Neural progenitor cell (in vitro differentiated cells): ENCODE data around the gene E2F3. TPM values are rescaled to one million over a fixed set of nuclear protein-coding genes. Genes with fewer than 3 reads are reported as not detected.

Experiments used
- DNase-seq: peaks from one replicate; pipeline ENCODE4 v3.0.0-alpha.2; 2016; ENCODE audit warnings: low spot score
- H2AFZ ChIP-seq: fragments of 200-600 bp; sonication (generic); replicated peaks from 2 replicates; pipeline ENCODE4 v1.6.1; 2016; ENCODE audit warnings: antibody characterized with exemption
- H3F3A ChIP-seq: fragments of 200-600 bp; sonication (generic); 2 replicates; pipeline ENCODE4 v1.6.1; 2016; ENCODE audit warnings: antibody characterized with exemption, low read depth
- H3K27ac ChIP-seq: fragments of 200-600 bp; sonication (generic); 2 replicates; pipeline ENCODE4 v1.5.1; 2016; ENCODE audit warnings: mild to moderate bottlenecking
- H3K27me3 ChIP-seq: fragments of 200-600 bp; sonication (generic); 2 replicates; pipeline ENCODE4 v1.6.1; 2016; ENCODE audit warnings: mild to moderate bottlenecking, moderate library complexity
- H3K36me3 ChIP-seq: fragments of 200-600 bp; sonication (generic); 2 replicates; pipeline ENCODE4 v1.5.1; 2016
- H3K4me1 ChIP-seq: fragments of 200-600 bp; sonication (generic); 2 replicates; pipeline ENCODE4 v1.6.1; 2016; ENCODE audit warnings: mixed run types
- H3K4me2 ChIP-seq: fragments of 200-600 bp; sonication (generic); 2 replicates; pipeline ENCODE4 v1.6.1; 2016
- H3K4me3 ChIP-seq: fragments of 200-600 bp; sonication (generic); 2 replicates; pipeline ENCODE4 v1.5.1; 2016
- H3K79me2 ChIP-seq: fragments of 200-600 bp; sonication (generic); 2 replicates; pipeline ENCODE4 v1.6.1; 2016; ENCODE audit warnings: low read depth
- H3K9ac ChIP-seq: fragments of 200-600 bp; sonication (generic); 2 replicates; pipeline ENCODE4 v1.6.1; 2016
- H3K9me3 ChIP-seq: fragments of 200-600 bp; sonication (generic); 2 replicates; pipeline ENCODE4 v1.5.1; 2016; ENCODE audit warnings: low read depth
- H4K20me1 ChIP-seq: fragments of 200-600 bp; sonication (generic); 2 replicates; pipeline ENCODE4 v1.6.1; 2016; ENCODE audit warnings: low read depth
- H3K27ac Mint-ChIP-seq: 3 replicates; pipeline ENCODE4 v1.8.0; 2021; ENCODE audit warnings: mixed read lengths
- H3K27me3 Mint-ChIP-seq: 2 replicates; pipeline ENCODE4 v1.8.0; 2022; ENCODE audit warnings: low read depth, mild to moderate bottlenecking, inconsistent platforms, moderate library complexity, mixed read lengths; ENCODE audit not compliant: insufficient read depth
- H3K36me3 Mint-ChIP-seq: 3 replicates; pipeline ENCODE4 v1.8.0; 2021; ENCODE audit warnings: mixed read lengths
- H3K4me1 Mint-ChIP-seq: 3 replicates; pipeline ENCODE4 v1.8.0; 2021; ENCODE audit warnings: mixed read lengths
- H3K4me3 Mint-ChIP-seq: 3 replicates; pipeline ENCODE4 v1.8.0; 2021; ENCODE audit warnings: mild to moderate bottlenecking, moderate library complexity, mixed read lengths
- H3K9me3 Mint-ChIP-seq: 3 replicates; pipeline ENCODE4 v1.8.0; 2020; ENCODE audit warnings: mixed read lengths
- CTCF ChIP-seq: fragments of 200-600 bp; sonication (generic); IDR thresholded peaks from 2 replicates; pipeline ENCODE4 v1.5.1; 2017; ENCODE audit warnings: antibody characterized with exemption, mild to moderate bottlenecking
- EZH2 ChIP-seq: fragments of 200-600 bp; sonication (generic); IDR thresholded peaks from 2 replicates; pipeline ENCODE4 v1.6.1; 2017; ENCODE audit warnings: antibody characterized with exemption, mild to moderate bottlenecking, moderate library complexity
- EZH2phosphoT487 ChIP-seq: fragments of 200-600 bp; sonication (generic); IDR thresholded peaks from 2 replicates; pipeline ENCODE4 v1.6.1; 2017; ENCODE audit warnings: antibody characterized with exemption
- total RNA-seq: library from RNA; depleted of rRNA; stranded (reverse); fragments of >200 nt; gene quantifications from 2 replicates; pipeline ENCODE4 v1.2.3, GENCODE V29; 2015; ENCODE audit warnings: low replicate concordance

Gene E2F3
- total RNA-seq, 1 donor from 2014 or later = 35.7 TPM

GRCh38 chr6:20364327-20364726 lies 37.4 kb upstream of the E2F3 start:
- H3K4me2 ChIP-seq = no peak overlapping the region
- H3F3A ChIP-seq = no peaks in the 10 kb centered on the region
- TF ChIP-seq EZH2phosphoT487 (no peak), EZH2 (no peak), CTCF (no peak)
- H3K27ac ChIP-seq = no peak overlapping the region
- no peaks in the 10 kb centered on the region for H3K9me3 ChIP-seq
- no peaks in the 10 kb centered on the region for H3K36me3 ChIP-seq
- Mint-ChIP-seq H3K27me3 (peaks cover 5% of the 10 kb centered on the region), H3K9me3 (no peaks in the 10 kb centered on the region), H3K4me1 (no peaks in the 10 kb centered on the region), H3K4me3 (no peak overlapping the region), H3K36me3 (no peaks in the 10 kb centered on the region), H3K27ac (no peak overlapping the region)
- DNase-seq = no peak
- H3K4me1 ChIP-seq = no peaks in the 10 kb centered on the region
- H4K20me1 ChIP-seq = no peaks in the 10 kb centered on the region
- H3K4me3 ChIP-seq = no peak overlapping the region
- no peaks in the 10 kb centered on the region for H3K27me3 ChIP-seq
- no peak overlapping the region for H2AFZ ChIP-seq
- H3K79me2 ChIP-seq = no peaks in the 10 kb centered on the region
- no peak overlapping the region for H3K9ac ChIP-seq

- TF ChIP-seq CTCF = no peak
- TF ChIP-seq EZH2phosphoT487 = no peak
- no peak for TF ChIP-seq EZH2
- H3K4me3 Mint-ChIP-seq = no peak overlapping the region
- Histone ChIP-seq H3K4me2 (no peak overlapping the region), H3K27ac (no peak overlapping the region), H3K4me1 (no peaks in the 10 kb centered on the region), H3K9me3 (no peaks in the 10 kb centered on the region), H3K4me3 (no peak overlapping the region), H2AFZ (no peak overlapping the region), H4K20me1 (no peaks in the 10 kb centered on the region), H3K9ac (no peak overlapping the region), H3K79me2 (no peaks in the 10 kb centered on the region), H3F3A (no peaks in the 10 kb centered on the region), H3K27me3 (no peaks in the 10 kb centered on the region), H3K36me3 (no peaks in the 10 kb centered on the region)
- no peak overlapping the region for H3K27ac Mint-ChIP-seq
- no peaks in the 10 kb centered on the region for H3K36me3 Mint-ChIP-seq
- H3K4me1 Mint-ChIP-seq = no peaks in the 10 kb centered on the region
- no peaks in the 10 kb centered on the region for H3K9me3 Mint-ChIP-seq
- H3K27me3 Mint-ChIP-seq = peaks cover 5% of the 10 kb centered on the region
- DNase-seq = no peak
These were observed 36.2 kb upstream of the E2F3 start for GRCh38 chr6:20365456-20365855.

- Histone ChIP-seq H3K4me1 (no peaks in the 10 kb centered on the region), H3K27me3 (no peaks in the 10 kb centered on the region), H3F3A (no peaks in the 10 kb centered on the region), H4K20me1 (no peaks in the 10 kb centered on the region), H3K9ac (no peak overlapping the region), H3K4me2 (no peak overlapping the region), H3K36me3 (no peaks in the 10 kb centered on the region), H2AFZ (no peak overlapping the region), H3K4me3 (no peak overlapping the region), H3K79me2 (no peaks in the 10 kb centered on the region), H3K9me3 (no peaks in the 10 kb centered on the region), H3K27ac (no peak overlapping the region)
- no peak for TF ChIP-seq EZH2phosphoT487
- TF ChIP-seq EZH2 = no peak
- TF ChIP-seq CTCF = no peak
- Mint-ChIP-seq H3K9me3 (no peaks in the 10 kb centered on the region), H3K27me3 (peaks cover 5% of the 10 kb centered on the region), H3K27ac (no peak overlapping the region), H3K36me3 (no peaks in the 10 kb centered on the region), H3K4me1 (no peaks in the 10 kb centered on the region), H3K4me3 (no peak overlapping the region)
- DNase-seq = no peak
These were observed 35.4 kb upstream of the E2F3 start for GRCh38 chr6:20366082-20366830.
